GOT3 (cell line): ENCODE data around the gene PLTP.
"Not testable (repeated sequence)": the region's sequence is repeated elsewhere in the genome, so short reads cannot be mapped to it uniquely, and the experiment has no call there.

Experiments used
- DNase-seq: peaks from one replicate; lab custom pipeline; 2025; ENCODE audit warnings: mixed read lengths; lab: John Stamatoyannopoulos, UW

Gene PLTP

DNA sequence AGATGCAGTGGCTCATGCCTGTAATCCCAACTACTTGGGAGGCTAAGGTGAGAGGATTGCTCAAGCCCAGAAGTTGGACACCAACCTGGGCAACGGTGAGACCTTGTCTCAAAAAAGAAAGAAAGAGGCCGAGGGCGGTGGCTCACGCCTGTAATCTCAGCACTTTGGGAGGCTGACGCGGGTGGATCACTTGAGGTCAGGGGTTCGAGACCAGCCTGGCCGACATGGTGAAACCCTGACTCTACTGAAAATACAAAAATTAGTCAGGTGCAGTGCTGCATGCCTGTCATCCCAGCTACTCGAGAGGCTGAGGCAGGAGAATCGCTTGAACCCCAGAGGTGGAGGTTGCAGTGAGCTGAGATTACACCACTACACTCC is 37.9 kb downstream of the PLTP start:
- DNase-seq = not testable (repeated sequence)

DNA sequence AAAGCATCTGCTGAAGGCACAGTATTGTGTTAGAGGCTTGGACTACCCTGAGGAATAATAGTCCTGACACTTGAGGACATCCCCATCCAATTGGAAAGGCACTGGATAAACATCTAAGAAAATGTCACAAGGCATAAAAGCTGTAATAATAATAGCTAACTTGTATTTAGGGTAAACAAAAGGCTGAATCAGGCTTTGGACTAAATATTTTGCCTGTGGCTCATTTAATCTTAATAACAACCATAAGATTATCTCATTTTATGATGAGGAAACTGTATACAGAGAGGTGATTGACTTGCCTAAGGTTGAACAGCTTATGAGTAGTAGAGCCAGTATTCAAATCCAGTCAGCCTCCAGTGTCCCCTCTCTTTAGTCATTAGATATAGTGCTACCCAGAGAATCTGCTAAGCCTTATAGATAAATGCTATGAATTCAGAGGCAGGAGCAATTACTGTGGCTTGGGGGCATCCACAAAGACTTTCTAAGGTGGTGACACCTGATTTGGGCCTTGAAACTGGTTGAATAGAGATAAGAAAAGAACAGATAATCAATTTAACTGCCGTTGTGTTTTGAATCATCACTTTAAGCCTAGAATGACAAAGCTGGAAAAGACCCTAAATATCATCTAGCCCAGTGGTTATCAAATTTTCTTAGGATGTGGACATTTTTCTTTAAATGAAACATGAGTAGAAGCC is 38.4 kb downstream of the PLTP start:
- DNase-seq = no peak

DNA sequence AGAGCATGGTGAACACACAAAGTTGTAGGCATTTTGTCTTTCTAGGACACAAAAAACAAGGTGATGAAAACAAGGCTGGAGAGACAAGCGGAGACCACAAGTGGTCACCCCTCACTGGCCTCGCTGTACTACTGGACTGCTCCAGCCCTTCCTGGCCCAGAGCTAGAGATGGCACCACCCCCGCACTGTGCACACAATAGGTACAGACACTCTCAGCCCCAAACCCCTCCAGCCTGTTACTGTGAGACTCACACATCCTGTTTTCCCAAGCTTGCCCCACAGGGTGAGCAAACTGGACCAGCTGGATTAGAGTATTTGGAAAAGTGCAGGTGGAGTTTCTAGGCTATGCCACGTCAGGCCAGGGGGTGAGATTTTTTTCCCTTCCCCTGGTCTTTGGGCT is 39.3 kb downstream of the PLTP start:
- no peak for DNase-seq

DNA sequence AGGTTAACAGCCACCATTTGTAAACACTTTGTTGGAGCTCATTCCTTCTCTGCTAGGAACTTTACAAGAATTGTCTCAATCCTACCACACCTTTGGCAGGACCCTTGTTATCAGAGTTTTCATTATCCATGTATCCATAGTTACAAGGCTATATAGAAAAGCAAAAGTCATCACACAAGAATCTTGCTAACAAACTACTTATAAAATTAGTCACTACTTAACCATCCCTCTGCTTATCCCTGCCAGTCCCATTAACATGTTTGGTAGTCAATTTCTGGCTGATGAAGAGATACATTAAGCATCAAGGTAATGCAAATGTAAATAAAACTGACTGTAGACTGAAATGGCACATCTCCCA is 44.2 kb downstream of the PLTP start:
- DNase-seq = no peak

DNA sequence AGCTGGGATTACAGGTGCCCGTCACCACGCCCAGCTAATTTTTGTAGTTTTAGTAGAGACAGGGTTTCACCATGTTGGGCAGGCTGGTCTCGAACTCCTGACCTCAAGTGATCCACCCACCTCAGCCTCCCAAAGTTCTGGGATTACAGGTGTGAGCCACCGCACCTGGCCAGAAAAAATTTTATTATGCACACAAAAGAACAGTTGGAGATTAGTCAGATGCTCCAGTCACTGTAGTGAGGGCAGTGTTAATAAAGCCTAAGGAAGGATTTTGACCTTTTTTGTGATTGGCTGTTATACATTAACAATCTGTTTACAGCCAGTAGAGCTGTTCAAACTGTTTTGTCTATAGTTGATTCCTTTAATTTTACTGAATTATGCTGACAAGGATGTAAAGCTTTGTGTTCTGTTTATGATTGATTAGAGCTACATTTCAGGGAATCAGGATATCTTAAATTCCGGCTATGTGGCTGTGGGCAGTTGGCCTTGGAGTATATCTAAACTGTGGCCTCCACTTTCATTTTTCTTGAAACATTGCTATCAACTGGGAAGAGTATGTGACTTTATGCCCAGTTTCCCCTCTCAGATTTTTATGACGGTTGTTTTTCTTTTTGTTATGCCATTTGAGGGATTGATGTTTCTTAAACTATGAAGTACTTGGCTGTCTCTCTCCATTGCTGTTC is 44.7 kb downstream of the PLTP start:
- DNase-seq = no peak

DNA sequence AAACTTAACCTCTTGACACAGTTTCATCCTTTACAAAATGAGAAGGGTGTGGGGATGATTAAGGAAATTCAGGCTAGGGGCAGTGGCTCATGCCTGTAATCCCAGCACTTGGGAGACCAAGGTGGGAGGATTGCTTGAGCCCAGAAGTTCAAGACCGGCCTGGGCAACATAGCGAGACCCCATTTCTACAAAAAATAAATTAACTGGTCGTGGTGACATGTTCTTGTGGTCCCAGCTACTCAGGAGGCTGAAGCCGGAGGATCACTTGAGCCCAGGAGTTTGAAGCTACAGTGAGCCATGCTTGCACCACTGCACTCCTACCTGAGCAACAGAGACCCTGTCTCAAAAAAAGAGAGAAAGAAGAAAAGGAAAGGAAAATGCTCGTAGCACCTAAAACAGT is 45.5 kb downstream of the PLTP start:
- no peak for DNase-seq

DNA sequence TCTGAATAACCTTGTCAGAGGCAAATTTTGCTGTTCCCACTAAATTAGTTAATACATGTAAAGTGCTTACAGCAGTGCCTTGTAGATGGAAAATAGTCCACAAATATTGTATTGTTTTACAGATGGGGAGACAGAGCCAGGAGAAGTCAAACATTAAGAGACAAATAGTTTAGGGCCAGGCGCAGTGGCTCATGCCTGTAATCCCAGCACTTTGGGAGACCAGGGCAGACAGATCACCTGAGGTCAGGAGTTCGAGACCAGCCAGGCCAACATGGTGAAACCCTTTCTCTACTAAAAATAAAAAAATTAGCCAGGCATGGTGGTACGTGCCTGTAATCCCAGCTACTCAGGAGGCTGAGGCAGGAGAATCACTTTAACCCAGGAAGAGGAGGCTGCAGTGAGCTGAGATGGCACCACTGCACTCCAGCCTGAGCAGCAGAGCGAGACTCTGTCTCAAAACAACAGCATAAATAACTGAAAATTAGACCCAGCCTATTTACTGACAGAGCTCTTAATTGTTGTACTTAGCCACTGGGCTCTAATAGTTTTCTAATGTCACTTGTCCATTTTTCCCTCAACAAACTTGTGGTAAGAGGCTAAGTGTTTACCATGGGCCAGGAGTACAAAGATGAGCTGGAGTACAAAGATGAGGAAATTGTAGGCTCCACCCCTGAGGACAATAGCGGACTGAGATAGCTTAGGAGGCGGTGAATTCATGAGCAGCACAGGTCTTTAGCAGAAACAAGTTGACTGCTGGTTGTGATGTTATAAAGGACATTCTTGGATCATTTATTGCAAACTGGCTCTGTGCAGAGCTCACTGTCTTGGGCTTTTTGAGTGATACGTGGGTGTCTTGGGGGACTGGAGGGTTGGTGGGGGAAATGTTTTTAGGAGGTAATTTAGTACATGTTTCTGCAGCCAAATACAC is 48.1 kb downstream of the PLTP start:
- DNase-seq = no peak

DNA sequence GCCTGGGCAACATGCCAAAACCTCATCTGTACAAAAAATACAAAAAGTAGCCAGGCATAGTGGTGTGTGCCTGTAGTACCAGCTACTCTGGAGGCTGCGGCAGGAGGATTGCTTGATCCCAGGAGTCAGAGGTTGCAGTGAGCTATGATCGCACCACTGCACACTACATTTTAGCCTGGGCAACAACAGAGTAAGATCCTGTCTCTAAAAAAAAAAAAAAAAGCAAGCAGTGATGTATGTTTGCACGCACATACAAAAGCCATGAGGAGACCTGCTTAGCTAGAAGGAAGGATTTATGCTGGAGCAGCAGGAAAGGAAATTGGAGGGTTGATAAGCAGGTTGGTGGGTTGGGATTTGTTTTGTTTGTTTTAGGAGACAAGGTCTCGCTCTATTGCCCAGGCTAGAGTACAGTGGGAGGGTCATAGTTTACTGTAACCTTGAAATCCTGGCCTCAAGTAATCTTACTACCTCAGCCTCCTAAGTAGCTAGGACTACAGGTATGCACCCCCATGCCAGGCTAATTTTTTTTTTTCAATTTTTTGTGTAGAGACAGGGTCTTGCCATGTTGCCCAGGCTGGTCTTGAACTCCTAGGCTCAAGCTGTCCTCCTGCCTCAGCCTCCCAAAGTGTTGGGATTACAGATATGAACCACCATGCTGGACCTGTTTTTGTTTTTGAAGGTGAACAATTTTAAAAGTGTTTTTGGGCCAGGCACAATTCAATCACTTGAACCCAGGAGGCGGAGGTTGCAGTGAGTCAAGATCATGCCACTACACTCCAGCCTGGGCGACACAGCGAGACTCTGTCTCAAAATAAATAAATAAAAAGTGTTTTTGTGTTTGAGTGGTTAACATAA is 50.5 kb downstream of the PLTP start:
- no peak for DNase-seq

DNA sequence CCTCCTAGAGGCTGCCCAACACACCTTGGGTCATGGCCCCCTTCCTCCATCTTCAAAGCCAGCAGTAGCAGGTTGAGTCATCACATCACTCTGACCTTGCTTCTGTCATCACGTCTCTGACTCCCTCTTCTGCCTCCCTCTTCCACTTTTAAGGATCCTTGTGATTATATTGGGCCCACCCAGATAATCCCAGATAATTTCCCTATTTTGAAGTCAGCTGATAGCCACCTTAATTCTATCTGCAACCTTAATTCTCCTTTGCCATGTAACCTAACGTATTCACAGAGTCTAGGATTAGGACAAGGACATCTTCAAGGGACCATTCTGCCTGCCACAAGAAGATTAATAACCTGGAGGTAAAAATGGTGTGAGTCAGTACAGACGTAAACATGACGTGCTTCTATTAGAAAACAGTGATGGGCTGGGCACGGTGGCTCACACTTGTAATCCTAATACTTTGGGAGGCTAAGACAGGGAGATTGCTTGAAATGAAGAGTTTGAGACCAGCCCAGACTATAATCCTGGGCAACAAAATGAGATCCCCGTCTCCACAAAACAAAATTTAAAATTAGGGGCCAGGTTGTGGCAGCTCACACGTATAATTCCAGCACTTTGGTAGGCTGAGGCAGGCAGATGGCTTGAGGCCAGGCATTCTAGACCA is 51.3 kb downstream of the PLTP start:
- DNase-seq = no peak

DNA sequence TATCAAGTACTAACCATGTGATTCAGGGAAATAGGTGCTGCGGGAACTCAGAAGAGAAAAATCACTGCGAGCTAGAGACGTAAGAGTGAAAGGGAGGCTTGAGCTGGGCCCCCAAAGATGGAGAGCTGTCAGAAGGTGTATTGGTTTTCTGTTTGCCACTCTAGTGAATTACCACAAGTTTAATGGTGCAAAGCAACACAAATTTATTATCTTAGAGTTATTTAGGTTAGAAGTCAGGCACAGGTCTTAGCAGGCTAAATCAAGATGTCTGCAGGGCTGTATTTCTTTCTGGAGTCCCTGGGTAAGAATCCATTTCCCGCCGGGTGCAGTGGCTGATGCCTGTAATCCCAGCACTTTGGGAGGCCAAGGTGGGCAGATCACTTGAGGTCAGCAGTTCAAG is 52.0 kb downstream of the PLTP start:
- no peak for DNase-seq

DNA sequence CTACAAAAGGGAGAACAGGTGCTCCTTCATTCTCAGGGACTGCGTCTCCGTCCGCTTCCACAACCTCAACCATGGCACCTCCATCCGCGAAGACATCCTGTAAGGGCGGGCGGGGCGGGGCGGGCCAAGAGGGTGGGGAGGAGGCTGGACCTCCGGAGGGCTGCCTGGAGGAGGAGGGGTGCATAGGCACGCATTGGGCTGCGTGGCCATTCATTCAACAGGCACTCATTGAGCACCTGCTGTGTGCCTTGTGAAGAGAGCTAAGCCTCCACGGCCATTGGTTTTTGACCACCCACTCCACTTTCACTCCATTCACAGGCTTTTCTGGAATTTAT is 54.1 kb downstream of the PLTP start:
- DNase-seq = no peak

DNA sequence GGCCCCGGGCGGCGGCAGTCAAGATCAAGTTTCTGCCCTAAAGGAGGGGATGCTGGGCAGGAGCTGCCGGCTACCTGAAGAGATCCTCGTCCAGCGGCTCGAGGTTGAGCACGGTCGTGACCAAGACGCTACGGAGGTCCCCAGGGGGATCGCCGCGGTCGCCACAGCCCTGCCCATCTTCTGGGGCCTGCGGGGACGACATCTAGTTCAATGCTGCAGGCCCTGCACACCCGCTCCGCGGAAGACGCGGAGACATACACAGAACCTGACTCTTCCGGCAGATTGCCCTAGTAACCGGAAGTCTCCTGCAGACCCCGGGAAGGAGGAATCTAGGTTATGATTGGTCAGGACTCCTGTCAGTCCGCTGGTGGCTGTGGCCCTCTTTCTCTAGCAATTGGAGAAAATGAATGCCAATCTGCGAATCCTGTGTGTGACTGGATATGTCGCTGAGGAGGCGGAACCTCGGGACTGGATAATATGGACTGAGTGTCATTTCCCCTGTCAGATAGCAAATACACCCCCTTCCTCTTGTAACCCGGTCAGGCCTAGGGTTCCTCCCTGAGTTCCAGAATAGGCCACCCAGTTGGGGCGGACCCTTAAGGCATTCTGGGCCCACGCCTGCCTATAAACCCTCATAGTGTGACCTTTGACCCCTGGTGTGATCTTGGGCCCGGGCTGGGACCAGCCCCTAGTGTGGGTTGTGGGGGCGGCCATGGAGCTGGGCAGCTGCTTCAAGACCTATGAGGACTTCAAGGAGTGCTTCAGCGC is 54.7 kb downstream of the PLTP start, which contains the start of the genes ACOT8 and ZSWIM3:
Gene ACOT8, minus strand, starts transcription at position 279 of the 768 bp plus-strand sequence. Its CDS starts 77 bp downstream, at position 202.
Gene ZSWIM3, plus strand, starts transcription at position 501 of the 768 bp plus-strand sequence. Its CDS starts 212 bp downstream, at position 713.
- DNase-seq = peak; percentile 94

DNA sequence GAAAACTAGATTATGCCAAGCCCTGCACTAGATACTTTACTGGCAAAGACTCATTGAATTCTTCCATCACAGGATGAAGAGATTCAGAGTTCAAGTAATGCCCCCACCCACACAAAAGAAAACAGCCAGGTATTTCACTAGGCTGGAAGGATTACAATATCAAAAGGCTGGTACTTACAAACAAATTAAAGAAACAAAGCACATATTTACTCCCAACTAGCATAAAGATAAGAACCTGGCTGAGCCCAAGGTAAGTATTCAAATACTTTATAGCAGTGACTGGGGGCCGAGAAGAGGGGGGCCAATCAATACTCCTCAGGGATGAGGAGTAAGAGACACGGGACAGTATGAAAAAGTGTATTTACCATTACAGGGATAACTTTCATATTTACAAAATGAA is 58.5 kb downstream of the PLTP start:
- DNase-seq = no peak

DNA sequence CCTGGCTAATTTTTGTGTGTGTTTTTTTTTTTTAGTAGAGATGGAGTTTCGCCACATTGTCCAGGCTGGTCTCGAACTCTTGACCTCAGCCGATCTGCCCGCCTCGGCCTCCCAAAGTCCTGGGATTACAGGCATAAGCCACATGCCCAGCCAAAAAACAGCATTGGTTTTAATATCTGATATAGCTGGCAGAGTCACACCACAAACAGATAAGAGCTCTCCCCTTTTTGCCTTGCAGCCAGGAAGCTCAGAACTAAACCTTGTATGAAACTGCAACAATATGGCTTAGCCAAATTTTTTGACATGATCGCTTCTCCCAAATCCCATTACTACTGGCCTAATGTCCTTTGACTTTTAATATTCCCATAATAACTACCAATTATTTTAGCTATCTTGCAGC is 59.6 kb downstream of the PLTP start:
- no peak for DNase-seq

DNA sequence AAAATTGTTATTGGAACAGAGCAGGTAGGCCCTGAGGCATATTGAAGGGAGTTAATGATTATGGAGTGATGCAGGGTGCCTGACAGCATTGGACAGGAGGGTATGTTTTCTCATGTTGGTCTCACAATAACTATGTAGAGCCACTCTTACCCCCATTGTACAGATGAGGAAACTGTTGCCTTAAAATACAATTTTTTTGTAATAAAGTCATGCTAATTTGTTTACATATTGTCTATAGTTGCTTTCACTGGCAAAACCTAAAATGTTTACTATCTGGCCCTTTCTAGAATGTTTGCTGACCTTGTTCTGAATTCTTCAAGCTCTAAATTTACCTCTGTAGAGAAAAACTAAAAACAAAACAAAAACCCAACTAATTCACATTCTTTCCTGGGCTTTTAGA is 60.5 kb downstream of the PLTP start:
- no peak for DNase-seq

DNA sequence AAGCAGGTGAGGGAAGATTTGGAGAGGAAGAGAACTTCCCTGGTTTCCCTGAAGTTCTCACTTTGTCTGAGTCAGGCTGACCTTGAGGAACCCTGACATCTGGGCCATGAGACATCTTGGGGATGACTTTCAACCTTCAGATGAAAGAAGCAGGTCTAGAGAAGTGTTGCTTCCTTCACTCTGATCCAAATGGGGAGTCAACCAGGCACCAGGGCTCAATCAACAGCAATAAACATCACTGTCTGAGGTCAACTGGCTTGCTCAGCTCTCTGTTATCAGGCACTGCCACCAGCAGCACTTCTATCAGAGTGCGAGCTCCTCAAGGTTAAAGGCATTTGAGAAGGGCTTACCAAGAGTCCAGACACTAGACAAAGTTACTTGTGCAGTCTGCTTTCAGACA is 61.0 kb downstream of the PLTP start:
- DNase-seq = no peak

DNA sequence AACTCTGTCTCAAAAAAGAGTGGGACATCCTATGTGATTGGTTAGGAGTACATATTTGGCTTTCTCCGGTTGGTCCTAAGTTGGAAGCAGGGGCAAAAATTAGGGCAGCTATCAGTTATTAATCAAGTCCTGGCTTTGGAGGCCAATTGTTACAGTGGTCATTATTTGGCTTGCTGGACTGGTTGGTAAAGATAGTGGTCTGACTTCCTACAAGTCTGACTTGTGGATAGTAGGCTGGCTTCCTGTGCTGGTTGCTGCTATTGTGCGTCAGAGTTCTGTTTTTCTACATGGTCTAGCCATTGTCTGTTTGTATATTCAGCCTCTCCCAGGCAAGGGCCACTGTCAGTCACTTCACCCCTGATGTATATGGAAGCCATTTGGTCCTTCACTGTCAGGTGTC is 61.7 kb downstream of the PLTP start:
- DNase-seq = no peak

DNA sequence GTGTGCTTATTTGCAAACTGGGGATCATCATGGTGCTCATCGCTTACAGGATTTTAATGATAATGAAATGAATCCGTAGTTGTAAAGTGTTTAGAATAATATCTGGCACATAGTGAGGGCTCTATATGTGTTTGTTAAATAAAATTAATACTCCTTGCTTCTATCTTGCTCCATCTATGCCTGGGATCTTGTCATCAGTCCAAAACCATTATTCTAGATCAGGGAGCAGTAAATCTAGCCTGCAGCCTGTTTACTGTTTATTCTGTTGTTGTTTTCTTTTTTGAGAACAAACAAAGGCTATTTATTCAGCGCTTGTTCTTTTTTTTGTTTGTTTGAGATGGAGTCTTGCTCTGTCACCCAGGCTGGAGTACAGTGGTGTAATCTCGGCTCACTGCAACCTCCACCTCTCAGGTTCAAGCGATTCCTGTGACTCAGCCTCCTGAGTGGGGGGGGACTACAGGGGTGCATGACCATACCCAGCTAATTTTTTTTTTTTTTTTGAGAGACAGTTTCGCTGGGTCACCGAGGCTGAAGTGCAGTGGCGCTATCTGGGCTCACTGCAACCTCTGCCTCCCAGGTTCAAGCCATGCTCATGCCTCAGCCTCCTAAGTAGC is 62.9 kb downstream of the PLTP start:
- DNase-seq = no peak
